MCF 10A (cell line): Measurements from ENCODE around the gene ASF1B. TPM values are rescaled to one million over a fixed set of nuclear protein-coding genes. Genes with fewer than 3 reads are reported as not detected.

Experiments
- BruUV-seq: library from RNA; stranded (reverse); fragments of 400-500 nt; replicated peaks from 2 replicates; lab custom pipeline; 2021; lab: Mats Ljungman, UMichigan
- CTCF ChIA-PET: fragments of 300-600 bp; sonication (Branson Sonifier 250); formaldehyde crosslinking; extraction: SDS; loops from one replicate; lab custom pipeline; 2021; ENCODE audit warnings: antibody characterized with exemption, inconsistent platforms; lab: Yijun Ruan, JAX
- POLR2A ChIA-PET: fragments of 300-600, 350-650 bp; sonication (Branson Sonifier 250); formaldehyde crosslinking; extraction: SDS; loops from one replicate; lab custom pipeline; 2020; ENCODE audit warnings: antibody characterized with exemption, inconsistent platforms; lab: Yijun Ruan, JAX
- DNase-seq: peaks from one replicate; pipeline ENCODE4 v3.0.0-alpha.2; 2018; ENCODE audit not compliant: unreplicated experiment
- H3K27ac Mint-ChIP-seq: one replicate; pipeline ENCODE4 v1.8.0; 2022; ENCODE audit warnings: mild to moderate bottlenecking, low read depth, mixed read lengths; ENCODE audit not compliant: unreplicated experiment
- H3K27me3 Mint-ChIP-seq: one replicate; pipeline ENCODE4 v1.8.0; 2022; ENCODE audit warnings: mixed read lengths; ENCODE audit not compliant: insufficient read depth, unreplicated experiment
- H3K36me3 Mint-ChIP-seq: one replicate; pipeline ENCODE4 v1.8.0; 2022; ENCODE audit warnings: mild to moderate bottlenecking, moderate library complexity, mixed read lengths; ENCODE audit not compliant: insufficient read depth, unreplicated experiment
- H3K4me1 Mint-ChIP-seq: one replicate; pipeline ENCODE4 v1.8.0; 2022; ENCODE audit warnings: mixed read lengths; ENCODE audit not compliant: insufficient read depth, unreplicated experiment
- H3K4me3 Mint-ChIP-seq: one replicate; pipeline ENCODE4 v1.8.0; 2022; ENCODE audit warnings: mild to moderate bottlenecking, moderate library complexity, mixed read lengths; ENCODE audit not compliant: unreplicated experiment
- H3K9me3 Mint-ChIP-seq: one replicate; pipeline ENCODE4 v1.8.0; 2022; ENCODE audit warnings: mixed read lengths; ENCODE audit not compliant: unreplicated experiment
- intact Hi-C: fragments of 100-400 bp; cut with micrococcal nuclease; formaldehyde crosslinking; loops from 2 replicates; pipeline ENCODE4 v1.14.1; 2022
- total RNA-seq: library from RNA; stranded (reverse); gene quantifications from 2 replicates; pipeline ENCODE4 v1.2.3, GENCODE V29; 2022
- TF ChIP-seq, protein P1 (sequence below): fragments of 200-600 bp; IDR thresholded peaks from one replicate; pipeline ENCODE4 v1.8.0; 2022; ENCODE audit warnings: antibody characterized with exemption, mild to moderate bottlenecking; ENCODE audit not compliant: unreplicated experiment

The ASF1B gene
- total RNA-seq, 1 experiment from 2014 or later: 7.0 TPM

DNA sequence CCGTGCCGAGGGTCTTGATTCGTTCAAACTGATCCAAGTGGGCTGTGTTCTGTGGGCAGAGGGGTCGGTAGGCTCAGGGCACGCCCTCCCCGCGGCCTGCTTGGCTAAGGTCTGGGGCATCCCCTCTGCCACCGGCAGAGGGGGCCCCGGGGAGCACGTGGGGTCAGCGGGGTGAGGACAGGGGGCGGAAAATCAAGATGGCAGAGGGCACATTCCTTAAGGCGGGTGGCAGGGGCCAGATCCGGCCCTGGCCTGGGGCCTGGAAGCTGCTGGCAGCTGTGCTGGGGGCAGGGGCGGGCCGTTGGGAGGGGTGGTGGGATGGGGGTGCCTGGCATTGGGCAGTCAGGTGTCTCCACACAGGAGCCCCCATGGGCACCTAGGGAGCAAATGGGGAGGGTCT lies 29.5 kb downstream of the ASF1B start:
- CTCF ChIA-PET: interaction anchor here (0.7 kb wide), 1 partner anchor 11 kb away, joined by 6 read pairs; no protein-coding TSS in a partner anchor
- no peaks in the 10 kb centered on the region for H3K4me1 Mint-ChIP-seq
- TF ChIP-seq, protein P1, sequence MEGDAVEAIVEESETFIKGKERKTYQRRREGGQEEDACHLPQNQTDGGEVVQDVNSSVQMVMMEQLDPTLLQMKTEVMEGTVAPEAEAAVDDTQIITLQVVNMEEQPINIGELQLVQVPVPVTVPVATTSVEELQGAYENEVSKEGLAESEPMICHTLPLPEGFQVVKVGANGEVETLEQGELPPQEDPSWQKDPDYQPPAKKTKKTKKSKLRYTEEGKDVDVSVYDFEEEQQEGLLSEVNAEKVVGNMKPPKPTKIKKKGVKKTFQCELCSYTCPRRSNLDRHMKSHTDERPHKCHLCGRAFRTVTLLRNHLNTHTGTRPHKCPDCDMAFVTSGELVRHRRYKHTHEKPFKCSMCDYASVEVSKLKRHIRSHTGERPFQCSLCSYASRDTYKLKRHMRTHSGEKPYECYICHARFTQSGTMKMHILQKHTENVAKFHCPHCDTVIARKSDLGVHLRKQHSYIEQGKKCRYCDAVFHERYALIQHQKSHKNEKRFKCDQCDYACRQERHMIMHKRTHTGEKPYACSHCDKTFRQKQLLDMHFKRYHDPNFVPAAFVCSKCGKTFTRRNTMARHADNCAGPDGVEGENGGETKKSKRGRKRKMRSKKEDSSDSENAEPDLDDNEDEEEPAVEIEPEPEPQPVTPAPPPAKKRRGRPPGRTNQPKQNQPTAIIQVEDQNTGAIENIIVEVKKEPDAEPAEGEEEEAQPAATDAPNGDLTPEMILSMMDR: no peak
- no TSS peak for BruUV-seq
- no peaks in the 10 kb centered on the region for H3K9me3 Mint-ChIP-seq
- peaks cover 54% of the 10 kb centered on the region for H3K36me3 Mint-ChIP-seq
- intact Hi-C loops: no loop called here
- POLR2A ChIA-PET: no interaction called here
- H3K27ac Mint-ChIP-seq: no peak overlapping the region
- H3K4me3 Mint-ChIP-seq: no peak overlapping the region
- no peaks in the 10 kb centered on the region for H3K27me3 Mint-ChIP-seq
- DNase-seq: no peak

GRCh38 chr19:14105680-14106079 lies 30.7 kb downstream of the ASF1B start:
- H3K36me3 Mint-ChIP-seq: peaks cover 61% of the 10 kb centered on the region

DNA sequence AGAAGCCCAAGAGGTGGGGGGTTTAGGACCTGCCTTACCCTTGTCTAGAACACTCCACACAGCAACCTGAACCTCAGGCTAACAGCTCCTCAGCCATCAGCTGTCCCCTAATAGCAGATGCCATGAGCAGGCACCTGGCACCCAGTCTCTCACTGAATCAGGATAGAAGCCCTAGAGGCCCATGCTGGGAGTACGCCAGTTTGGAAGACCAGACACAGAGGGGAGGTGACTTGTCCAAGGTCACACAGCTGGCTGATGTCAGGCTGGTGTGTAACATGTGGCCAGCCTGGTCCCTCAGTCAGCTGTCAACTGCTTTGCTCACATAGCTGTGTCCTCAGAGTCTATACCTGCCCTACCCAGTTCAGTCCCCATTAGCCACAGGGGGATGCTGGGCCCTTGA lies 33.1 kb downstream of the ASF1B start:
- Mint-ChIP-seq H3K4me3 (no peak overlapping the region), H3K36me3 (peaks cover 73% of the 10 kb centered on the region), H3K9me3 (no peaks in the 10 kb centered on the region), H3K4me1 (no peaks in the 10 kb centered on the region), H3K27ac (no peak overlapping the region), H3K27me3 (no peaks in the 10 kb centered on the region)
- intact Hi-C loops: no loop called here
- no TSS peak for BruUV-seq
- ChIA-PET POLR2A (interaction anchor here (0.5 to 1.3 kb wide), 2 partner anchors 14 to 147 kb away, joined by 3 read pairs; partner anchors contain the start of gene PRKACA), CTCF (interaction anchor here (0.5 to 2.1 kb wide), 3 partner anchors 9 to 241 kb away, joined by 3 to 6 read pairs (median 3); no protein-coding TSS in a partner anchor)
- TF ChIP-seq, protein P1: no peak
- no peak for DNase-seq

More at GRCh38 chr19:14105680-14106079, 30.7 kb downstream of the ASF1B start:
- intact Hi-C loops: no loop called here
- H3K4me3 Mint-ChIP-seq: no peak overlapping the region
- no peak overlapping the region for H3K27ac Mint-ChIP-seq
- no peaks in the 10 kb centered on the region for H3K27me3 Mint-ChIP-seq
- no peaks in the 10 kb centered on the region for H3K4me1 Mint-ChIP-seq
- POLR2A ChIA-PET: interaction anchor here (0.7 to 1.5 kb wide), 2 partner anchors 12 to 972 kb away, joined by 3 read pairs; partner anchors contain the start of gene PRKACA
- no peaks in the 10 kb centered on the region for H3K9me3 Mint-ChIP-seq
- BruUV-seq: no TSS peak
- CTCF ChIA-PET: interaction anchor here (0.6 to 0.7 kb wide), 2 partner anchors 10 to 243 kb away, joined by 3 to 4 read pairs; no protein-coding TSS in a partner anchor
- TF ChIP-seq, protein P1: no peak
- DNase-seq: no peak

- BruUV-seq: no TSS peak
Measured at GRCh38 chr19:14102756-14103155, 33.6 kb downstream of the ASF1B start.

More at GRCh38 chr19:14102756-14103155, 33.6 kb downstream of the ASF1B start:
- Mint-ChIP-seq H3K27ac (no peak overlapping the region), H3K9me3 (no peaks in the 10 kb centered on the region), H3K4me3 (no peak overlapping the region), H3K36me3 (peaks cover 72% of the 10 kb centered on the region), H3K4me1 (no peaks in the 10 kb centered on the region), H3K27me3 (no peaks in the 10 kb centered on the region)
- TF ChIP-seq, protein P1: no peak
- CTCF ChIA-PET: interaction anchor here (1.2 to 2.1 kb wide), 2 partner anchors 11 to 240 kb away, joined by 3 to 6 read pairs; no protein-coding TSS in a partner anchor
- DNase-seq: no peak
- intact Hi-C loops: no loop called here
- POLR2A ChIA-PET: interaction anchor here (0.5 to 1.3 kb wide), 2 partner anchors 15 to 148 kb away, joined by 3 read pairs; partner anchors contain the start of gene PRKACA
